OCI-LY3 (cell line): ENCODE measurements around the gene FAHD1.

ENCODE experiments used
- EZH2phosphoT487 ChIP-seq: fragments of 200-600 bp; shearing (Covaris generic); IDR thresholded peaks from 2 replicates; pipeline ENCODE4 v1.6.1; 2018; ENCODE audit warnings: antibody characterized with exemption, mixed run types, low read depth
- TF ChIP-seq, protein P1 (sequence below): fragments of 200-600, 300-600 bp; sonication (generic); IDR thresholded peaks from 2 replicates; pipeline ENCODE4 v1.5.1; 2014; ENCODE audit warnings: antibody characterized with exemption, low read length, low read depth

- TF ChIP-seq, protein P1, sequence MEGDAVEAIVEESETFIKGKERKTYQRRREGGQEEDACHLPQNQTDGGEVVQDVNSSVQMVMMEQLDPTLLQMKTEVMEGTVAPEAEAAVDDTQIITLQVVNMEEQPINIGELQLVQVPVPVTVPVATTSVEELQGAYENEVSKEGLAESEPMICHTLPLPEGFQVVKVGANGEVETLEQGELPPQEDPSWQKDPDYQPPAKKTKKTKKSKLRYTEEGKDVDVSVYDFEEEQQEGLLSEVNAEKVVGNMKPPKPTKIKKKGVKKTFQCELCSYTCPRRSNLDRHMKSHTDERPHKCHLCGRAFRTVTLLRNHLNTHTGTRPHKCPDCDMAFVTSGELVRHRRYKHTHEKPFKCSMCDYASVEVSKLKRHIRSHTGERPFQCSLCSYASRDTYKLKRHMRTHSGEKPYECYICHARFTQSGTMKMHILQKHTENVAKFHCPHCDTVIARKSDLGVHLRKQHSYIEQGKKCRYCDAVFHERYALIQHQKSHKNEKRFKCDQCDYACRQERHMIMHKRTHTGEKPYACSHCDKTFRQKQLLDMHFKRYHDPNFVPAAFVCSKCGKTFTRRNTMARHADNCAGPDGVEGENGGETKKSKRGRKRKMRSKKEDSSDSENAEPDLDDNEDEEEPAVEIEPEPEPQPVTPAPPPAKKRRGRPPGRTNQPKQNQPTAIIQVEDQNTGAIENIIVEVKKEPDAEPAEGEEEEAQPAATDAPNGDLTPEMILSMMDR = no peak
- TF ChIP-seq EZH2phosphoT487 = no peak
Measured at GRCh38 chr16:1858189-1858865, 31.3 kb downstream of the FAHD1 start.
